Common myeloid progenitor, CD34-positive (primary cell): ENCODE data around the gene SLC25A11.
A peak's percentile ranks its signal among the peaks of the same experiment; 100 is the strongest.

Experiments used
- CTCF ChIA-PET: fragments of 350-600 bp; sonication (Branson Sonifier 250); formaldehyde crosslinking; loops from one replicate; lab custom pipeline; 2021; ENCODE audit warnings: antibody characterized with exemption; lab: Charles Lee
- POLR2A ChIA-PET: fragments of 350-600 bp; sonication (Branson Sonifier 250); formaldehyde crosslinking; loops from one replicate; lab custom pipeline; 2021; ENCODE audit warnings: antibody characterized with exemption; lab: Charles Lee
- DNase-seq, 3 donors: peaks; one replicate each; pipeline versions ENCODE4 v3.0.0 to v3.0.0-alpha.2; 2013
- H3K27ac ChIP-seq, 2 experiments: 1 replicate in 1 of 2; 2 replicates in 1 of 2; pipeline ENCODE4 v1.7.0; 2013; ENCODE audit warnings: inconsistent platforms in 2 of 2, low read length in 2 of 2, mild to moderate bottlenecking in 2 of 2, low read depth in 1 of 2, moderate library complexity in 1 of 2; ENCODE audit not compliant: severe bottlenecking in 2 of 2, insufficient read depth in 1 of 2, poor library complexity in 1 of 2
- H3K27me3 ChIP-seq, 5 experiments: replicated peaks in 2 of 5; 1 replicate in 3 of 5; 2 replicates in 2 of 5; pipeline versions ENCODE4 v1.6.1 to v1.7.0; 2013; ENCODE audit warnings: low read length in 4 of 5, mild to moderate bottlenecking in 2 of 5, moderate library complexity in 2 of 5, inconsistent platforms in 1 of 5; ENCODE audit not compliant: insufficient read depth in 5 of 5, control insufficient read depth in 4 of 5
- H3K36me3 ChIP-seq, 4 experiments: 1 replicate in 2 of 4; 2 replicates in 2 of 4; pipeline versions ENCODE4 v1.6.1 to v1.7.0; 2013; ENCODE audit warnings: low read length in 3 of 4, control low read depth in 1 of 4, mild to moderate bottlenecking in 1 of 4; ENCODE audit not compliant: control insufficient read depth in 4 of 4, insufficient read depth in 4 of 4
- H3K4me1 ChIP-seq, 4 experiments: 1 replicate in 3 of 4; 2 replicates in 1 of 4; pipeline versions ENCODE4 v1.6.1 to v1.7.1; 2013; ENCODE audit warnings: low read length in 3 of 4, mild to moderate bottlenecking in 3 of 4, control low read depth in 1 of 4, inconsistent platforms in 1 of 4, moderate library complexity in 1 of 4; ENCODE audit not compliant: control insufficient read depth in 4 of 4, insufficient read depth in 4 of 4; ENCODE audit errors: control extremely low read depth in 1 of 4
- H3K4me3 ChIP-seq, 7 experiments: 1 replicate in 4 of 7; 2 replicates in 3 of 7; pipeline versions ENCODE4 v1.5.1 to v1.7.0; 2013; ENCODE audit warnings: mild to moderate bottlenecking in 7 of 7, low read length in 6 of 7, moderate library complexity in 6 of 7, inconsistent platforms in 2 of 7, low read depth in 2 of 7, control low read depth in 1 of 7; ENCODE audit not compliant: insufficient read depth in 4 of 7, control insufficient read depth in 1 of 7; ENCODE audit errors: extremely low read depth in 1 of 7
- H3K9me3 ChIP-seq, 5 experiments: 1 replicate in 4 of 5; 2 replicates in 1 of 5; pipeline versions ENCODE4 v1.6.1 to v1.7.1; 2013; ENCODE audit warnings: low read length in 4 of 5, mild to moderate bottlenecking in 2 of 5, inconsistent platforms in 1 of 5, low read depth in 1 of 5, moderate library complexity in 1 of 5; ENCODE audit not compliant: control insufficient read depth in 4 of 5, insufficient read depth in 2 of 5; ENCODE audit errors: control extremely low read depth in 1 of 5
- WGBS: methylation state at CpG from one replicate; pipeline ENCODE4 v1.1.5; 2013; ENCODE audit not compliant: insufficient coverage; 5-methylcytosine and 5-hydroxymethylcytosine counted together

Gene SLC25A11

DNA sequence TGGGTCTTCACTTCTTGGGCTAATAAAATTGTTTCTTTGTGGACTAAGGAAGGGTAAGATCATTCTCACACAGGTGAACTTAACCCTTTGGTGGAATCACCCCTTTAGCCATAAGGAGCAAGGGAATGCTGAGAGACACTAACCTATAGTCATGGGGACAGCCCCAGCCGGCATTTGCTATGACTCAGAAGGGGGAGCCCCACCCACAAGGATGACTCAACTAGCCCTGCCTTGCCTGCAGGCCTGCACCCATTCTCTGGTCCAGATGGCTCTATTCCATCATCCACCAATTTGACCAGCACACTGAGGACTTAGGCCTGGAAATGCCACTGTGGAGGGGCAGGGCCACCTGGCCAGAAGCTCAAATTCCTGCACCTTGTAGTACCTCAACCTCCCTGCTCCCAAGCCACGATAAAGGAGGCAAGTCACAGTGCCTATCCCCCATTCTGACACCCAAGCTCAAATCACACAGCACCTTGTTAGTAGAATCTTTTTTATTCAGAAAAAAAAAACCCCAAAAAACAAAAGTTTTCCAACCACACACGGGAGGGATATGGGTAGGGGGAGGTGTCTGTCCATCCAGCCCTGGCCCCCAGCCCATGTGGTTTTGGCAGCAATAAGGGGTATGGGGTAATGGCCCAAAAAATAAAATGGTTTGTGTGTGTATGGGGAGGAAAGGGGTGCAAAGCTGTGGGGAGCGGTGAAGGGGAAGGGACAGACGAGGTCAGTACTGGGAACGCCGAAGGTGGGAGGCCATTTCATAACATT, 5.5 kb upstream of the SLC25A11 start:
- 10% methylated on average over 2 of the region's 7 CpGs for WGBS
- Histone ChIP-seq H3K36me3 (peaks cover 0 to 46% (median 29%) of the 10 kb centered on the region in 4 experiments), H3K9me3 (no peaks in the 10 kb centered on the region), H3K4me3 (peak overlapping the region in 5 of 7 experiments; percentile 13 to 98 (median 65)), H3K27me3 (no peaks in the 10 kb centered on the region), H3K4me1 (peaks cover 32 to 76% (median 75%) of the 10 kb centered on the region in 4 experiments), H3K27ac (peak overlapping the region; percentile 48 to 87)
- ChIA-PET CTCF (interaction anchor here (0.6 to 1.2 kb wide), 3 partner anchors 10 to 37 kb away, joined by 3 to 5 read pairs (median 4); no protein-coding TSS in a partner anchor), POLR2A (interaction anchor here (1.3 kb wide), 1 partner anchor 22 kb away, joined by 4 read pairs; the partner anchor contains the start of gene SPAG7)
- peak in 2 of 3 donors; percentile 71 to 74 for DNase-seq

DNA sequence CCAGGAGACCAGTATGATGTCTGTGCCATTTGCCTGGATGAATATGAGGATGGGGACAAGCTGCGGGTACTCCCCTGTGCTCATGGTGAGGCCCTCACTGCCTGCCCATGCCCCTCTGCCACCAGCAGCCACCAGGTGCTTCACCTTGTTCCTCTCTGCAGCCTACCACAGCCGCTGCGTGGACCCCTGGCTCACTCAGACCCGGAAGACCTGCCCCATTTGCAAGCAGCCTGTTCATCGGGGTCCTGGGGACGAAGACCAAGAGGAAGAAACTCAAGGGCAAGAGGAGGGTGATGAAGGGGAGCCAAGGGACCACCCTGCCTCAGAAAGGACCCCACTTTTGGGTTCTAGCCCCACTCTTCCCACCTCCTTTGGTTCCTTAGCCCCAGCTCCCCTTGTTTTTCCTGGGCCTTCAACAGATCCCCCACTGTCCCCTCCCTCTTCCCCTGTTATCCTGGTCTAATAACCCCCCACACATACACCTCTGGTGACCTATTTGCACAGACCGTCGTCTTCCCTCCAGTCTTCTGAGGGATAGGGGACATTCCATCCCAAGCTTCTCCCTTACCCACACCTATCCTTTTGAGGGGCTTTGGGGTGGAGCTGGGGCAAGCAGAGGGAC, 4.8 kb upstream of the SLC25A11 start:
- peak overlapping the region; percentile 48 to 87 for H3K27ac ChIP-seq
- H3K4me3 ChIP-seq: peak overlapping the region in 6 of 7 experiments; percentile 13 to 98 (median 50)
- ChIA-PET POLR2A (interaction anchor here (1.1 kb wide), 1 partner anchor 8 kb away, joined by 4 read pairs; no protein-coding TSS in a partner anchor), CTCF (interaction anchor here (0.6 to 1.1 kb wide), 2 partner anchors 11 to 36 kb away, joined by 3 to 4 read pairs; no protein-coding TSS in a partner anchor)
- H3K36me3 ChIP-seq: peaks cover 0 to 46% (median 29%) of the 10 kb centered on the region in 4 experiments
- DNase-seq: no peak
- H3K27me3 ChIP-seq: no peaks in the 10 kb centered on the region
- peaks cover 32 to 74% (median 71%) of the 10 kb centered on the region in 4 experiments for H3K4me1 ChIP-seq
- WGBS: 11% methylated on average over 4 of the region's 8 CpGs
- no peaks in the 10 kb centered on the region for H3K9me3 ChIP-seq

DNA sequence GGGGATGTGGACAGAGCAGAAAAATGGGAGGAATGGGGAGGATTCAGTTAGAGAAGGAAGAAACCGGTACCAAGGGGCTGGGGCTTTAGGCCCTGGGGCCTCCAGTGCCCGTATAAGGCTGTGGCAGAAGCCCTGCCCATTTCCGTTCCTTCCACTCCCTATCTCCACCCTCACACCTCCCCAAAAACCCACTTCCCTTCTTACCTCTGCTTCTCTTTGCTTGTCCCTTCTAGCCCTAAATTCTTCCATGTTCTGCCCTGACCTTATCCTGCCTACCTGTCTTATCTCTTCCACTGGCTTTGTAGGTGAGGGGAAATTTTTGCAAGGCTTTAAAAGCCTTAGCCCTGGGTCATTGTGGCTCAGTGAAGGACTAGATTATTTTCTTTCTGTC, 4.3 kb upstream of the SLC25A11 start:
- DNase-seq: peak in 2 of 3 donors; percentile 69 to 73
- no peaks in the 10 kb centered on the region for H3K9me3 ChIP-seq
- no peaks in the 10 kb centered on the region for H3K27me3 ChIP-seq
- peak overlapping the region; percentile 48 to 87 for H3K27ac ChIP-seq
- CTCF ChIA-PET: interaction anchor here (1.1 to 1.2 kb wide), 2 partner anchors 11 to 12 kb away, joined by 4 read pairs; no protein-coding TSS in a partner anchor
- peaks cover 0 to 46% (median 29%) of the 10 kb centered on the region in 4 experiments for H3K36me3 ChIP-seq
- peak overlapping the region in 6 of 7 experiments; percentile 13 to 98 (median 50) for H3K4me3 ChIP-seq
- POLR2A ChIA-PET: interaction anchor here (1.1 kb wide), 1 partner anchor 8 kb away, joined by 4 read pairs; no protein-coding TSS in a partner anchor
- peaks cover 32 to 77% (median 72%) of the 10 kb centered on the region in 4 experiments for H3K4me1 ChIP-seq
- no CpG with 5 or more reads among the region's 3 CpGs for WGBS

DNA sequence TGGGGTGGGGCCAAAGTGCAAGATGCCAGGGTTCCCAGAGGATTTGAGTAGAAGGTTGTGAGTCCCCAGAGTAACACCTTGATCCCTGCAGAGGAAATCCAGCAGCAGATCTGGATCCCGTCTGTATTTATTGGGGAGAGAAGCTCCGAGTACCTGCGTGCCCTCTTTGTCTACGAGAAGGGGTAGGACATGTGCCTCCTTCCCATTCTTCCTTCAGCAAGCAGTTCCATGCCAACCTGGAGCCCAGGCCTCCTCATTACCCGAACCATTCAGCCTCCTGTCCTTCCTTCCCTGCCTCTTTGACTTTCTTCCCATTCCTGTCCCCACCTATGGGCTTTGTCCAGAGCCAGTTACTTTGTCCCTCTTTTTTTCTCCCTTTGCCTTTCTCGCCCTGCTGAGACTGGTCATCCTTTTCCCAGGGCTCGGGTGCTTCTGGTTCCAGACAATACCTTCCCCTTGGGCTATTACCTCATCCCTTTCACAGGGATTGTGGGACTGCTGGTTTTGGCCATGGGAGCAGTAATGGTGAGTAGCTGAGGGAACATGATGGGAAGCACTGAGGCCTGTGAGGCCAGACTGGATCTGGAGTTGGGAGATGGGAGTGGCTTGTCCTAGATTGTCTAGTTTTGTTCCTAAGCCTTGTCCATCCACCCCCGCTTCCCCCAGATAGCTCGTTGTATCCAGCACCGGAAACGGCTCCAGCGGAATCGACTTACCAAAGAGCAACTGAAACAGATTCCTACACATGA, 3.1 kb upstream of the SLC25A11 start:
- POLR2A ChIA-PET: no interaction called here
- no peak for DNase-seq
- no peaks in the 10 kb centered on the region for H3K27me3 ChIP-seq
- H3K27ac ChIP-seq: peak overlapping the region; percentile 53 to 96
- CTCF ChIA-PET: interaction anchor here (0.6 to 1.6 kb wide), 5 partner anchors 13 to 42 kb away, joined by 3 to 4 read pairs (median 4); no protein-coding TSS in a partner anchor
- peaks cover 34 to 84% (median 75%) of the 10 kb centered on the region in 4 experiments for H3K4me1 ChIP-seq
- WGBS: 94% methylated on average over 4 of the region's 13 CpGs
- H3K9me3 ChIP-seq: no peaks in the 10 kb centered on the region
- peaks cover 0 to 54% (median 30%) of the 10 kb centered on the region in 4 experiments for H3K36me3 ChIP-seq
- H3K4me3 ChIP-seq: peak overlapping the region in 2 of 7 experiments; percentile 12 to 90

DNA sequence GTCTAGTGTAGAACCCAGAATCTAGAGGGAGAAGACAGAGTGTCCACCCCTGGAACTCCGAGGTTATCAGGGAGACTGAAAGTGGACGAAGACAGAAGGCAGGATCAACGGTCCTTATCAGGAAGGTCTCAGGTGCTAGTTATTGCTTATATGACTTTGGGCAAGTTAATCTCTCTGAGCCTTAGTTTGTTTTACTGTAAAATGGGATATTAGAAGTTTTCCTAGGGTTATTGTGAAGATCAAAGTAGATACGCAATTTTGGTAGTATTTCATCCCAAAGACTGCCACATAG, 1.4 kb upstream of the SLC25A11 start:
- 67% methylated on average over 3 of the region's 4 CpGs for WGBS
- peaks cover 0 to 61% (median 40%) of the 10 kb centered on the region in 4 experiments for H3K36me3 ChIP-seq
- H3K4me3 ChIP-seq: peak overlapping the region in 6 of 7 experiments; percentile 90 to 97 (median 95)
- peaks cover 28 to 89% (median 75%) of the 10 kb centered on the region in 4 experiments for H3K4me1 ChIP-seq
- POLR2A ChIA-PET: interaction anchor here (2.0 kb wide), 1 partner anchor 26 kb away, joined by 13 read pairs; the partner anchor contains the start of gene SPAG7
- peak overlapping the region; percentile 87 to 96 for H3K27ac ChIP-seq
- CTCF ChIA-PET: no interaction called here
- H3K27me3 ChIP-seq: no peaks in the 10 kb centered on the region
- DNase-seq: no peak
- no peaks in the 10 kb centered on the region for H3K9me3 ChIP-seq

DNA sequence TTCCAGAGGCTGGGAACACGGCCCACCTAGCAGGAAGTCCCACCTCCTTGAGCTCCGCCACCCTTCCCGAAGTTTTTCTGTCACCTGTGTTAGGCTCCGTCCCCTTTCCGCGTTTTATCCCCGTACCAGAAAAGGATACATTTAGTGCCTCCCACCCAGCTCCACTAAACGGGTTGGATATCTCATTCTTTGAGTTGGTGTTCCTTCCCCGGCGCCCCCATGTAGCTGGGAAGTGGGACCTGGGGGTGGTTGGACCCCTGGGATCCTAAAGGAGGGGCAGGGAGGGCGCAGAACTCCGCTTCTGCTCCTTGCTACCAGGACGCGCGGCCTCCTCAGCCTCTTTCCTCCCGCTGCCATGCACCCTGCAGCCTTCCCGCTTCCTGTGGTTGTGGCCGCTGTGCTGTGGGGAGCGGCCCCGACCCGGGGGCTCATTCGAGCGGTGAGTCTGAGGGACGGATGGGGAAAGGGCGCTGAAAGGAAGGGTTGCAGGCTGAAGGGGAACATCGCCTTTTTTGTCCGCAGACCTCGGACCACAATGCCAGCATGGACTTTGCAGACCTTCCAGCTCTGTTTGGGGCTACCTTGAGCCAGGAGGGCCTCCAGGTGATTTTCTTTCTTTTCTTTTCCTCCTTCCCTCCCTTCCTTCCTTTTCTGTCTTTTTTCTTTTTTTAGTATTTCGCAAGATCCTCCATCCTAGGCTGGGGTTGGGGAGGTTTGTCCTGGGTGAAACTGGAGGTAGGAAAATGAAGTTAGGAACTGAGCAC, 891 bp upstream of the SLC25A11 start:
- ChIA-PET CTCF (interaction anchor here (0.6 to 2.5 kb wide), 5 partner anchors 22 to 151 kb away, joined by 3 to 16 read pairs (median 4); no protein-coding TSS in a partner anchor), POLR2A (interaction anchor here (1.0 to 2.2 kb wide), 5 partner anchors 8 to 39 kb away, joined by 3 to 17 read pairs (median 8); partner anchors contain the start of genes PFN1 and SPAG7)
- Histone ChIP-seq H3K9me3 (no peaks in the 10 kb centered on the region), H3K36me3 (peaks cover 0 to 61% (median 36%) of the 10 kb centered on the region in 4 experiments), H3K4me1 (peaks cover 24 to 89% (median 70%) of the 10 kb centered on the region in 4 experiments), H3K27me3 (no peaks in the 10 kb centered on the region), H3K27ac (peak overlapping the region; percentile 87 to 96), H3K4me3 (peak overlapping the region; percentile 75 to 97 (median 94))
- DNase-seq: peak in 2 of 3 donors; percentile 17 to 20
- WGBS: 0% methylated on average over 14 of the region's 29 CpGs
